HG03354 (cell line): Measurements from ENCODE around the gene CA5A.
A peak's percentile ranks its signal among the peaks of the same experiment; 100 is the strongest.
"Not testable (repeated sequence)": the region's sequence is repeated elsewhere in the genome, so short reads cannot be mapped to it uniquely, and the experiment has no call there.

ENCODE experiments used
- ATAC-seq: cut with Tn5 transposase; IDR thresholded peaks from one replicate; pipeline ENCODE4 v1.9.1; 2021; ENCODE audit warnings: mild to moderate bottlenecking; ENCODE audit not compliant: unreplicated experiment, poor library complexity, severe bottlenecking

The CA5A gene

DNA sequence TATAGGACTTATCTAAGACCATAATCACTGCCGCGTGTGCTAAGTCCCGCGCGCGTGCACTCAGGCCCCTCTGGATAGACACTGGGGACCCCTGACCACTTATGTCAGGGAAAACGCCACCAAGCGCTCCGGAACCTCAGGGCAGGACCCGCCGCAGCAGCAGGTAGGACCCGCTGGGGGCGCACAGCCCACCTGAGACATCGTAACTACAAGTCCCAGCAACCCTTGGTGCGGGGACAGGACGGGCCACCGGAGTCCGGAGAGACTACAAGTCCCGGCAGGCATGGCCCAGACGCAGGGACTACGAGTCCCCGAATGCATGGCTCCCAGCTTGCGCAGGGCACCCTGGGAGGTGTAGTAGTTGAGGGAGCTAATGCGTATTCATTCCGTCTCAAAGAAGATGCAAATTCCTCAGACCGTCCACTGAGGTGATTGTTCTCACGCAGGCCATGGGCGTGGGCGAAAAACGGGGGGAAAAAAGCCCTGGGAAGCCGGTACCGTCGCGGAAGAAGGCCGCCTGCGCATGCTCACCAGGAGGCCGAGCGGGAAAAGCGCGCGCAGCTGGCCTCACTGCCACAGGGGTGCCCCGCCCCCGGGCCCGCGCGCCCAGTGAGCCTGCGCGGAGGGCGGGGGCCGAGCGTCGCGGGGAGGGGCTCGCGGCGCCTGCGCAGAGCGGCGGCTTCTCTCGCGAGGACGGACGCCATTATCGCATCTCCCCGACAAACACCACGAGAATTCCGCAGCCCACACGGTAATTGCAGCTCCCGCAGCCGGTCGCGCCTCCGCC, 14.6 kb upstream of the CA5A start, which contains the start of gene BANP:
TSS of gene BANP (plus strand) at position 670 of the 787 bp plus-strand sequence. CDS start 23,682 bp downstream, outside the sequence.
- peak; percentile 85 for ATAC-seq

DNA sequence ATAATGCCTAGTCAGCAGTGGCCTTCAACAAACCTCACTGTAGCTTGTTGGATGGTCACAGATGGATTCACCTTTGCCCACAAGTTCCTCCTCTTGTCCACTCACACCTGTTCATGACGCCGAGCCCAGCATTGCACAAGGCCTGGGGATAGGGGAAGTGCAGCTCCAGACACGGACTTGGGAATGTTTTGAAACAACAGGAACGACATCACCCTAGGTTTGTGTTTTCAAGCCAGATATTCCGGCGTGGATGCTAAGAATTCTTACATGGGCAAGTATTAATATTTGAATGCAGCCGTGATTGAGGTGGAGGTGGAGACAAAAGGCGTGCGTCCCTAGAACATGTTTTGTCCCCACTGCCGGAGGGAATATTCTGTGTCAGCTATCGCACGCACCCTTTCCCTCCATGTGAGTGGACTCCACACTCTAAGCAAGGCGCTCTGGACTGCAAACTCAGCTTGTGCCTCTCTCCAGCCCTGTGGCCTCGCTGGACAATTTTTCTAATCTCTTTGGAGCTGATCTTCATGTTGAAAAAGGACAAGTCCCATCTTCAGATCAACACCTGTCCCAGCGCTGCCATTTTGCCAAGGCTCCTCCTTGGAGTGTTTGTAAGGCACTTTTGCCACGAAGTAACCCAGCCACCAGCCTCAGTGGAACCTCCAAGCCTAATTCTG, 12.9 kb upstream of the CA5A start:
- ATAC-seq: no peak

DNA sequence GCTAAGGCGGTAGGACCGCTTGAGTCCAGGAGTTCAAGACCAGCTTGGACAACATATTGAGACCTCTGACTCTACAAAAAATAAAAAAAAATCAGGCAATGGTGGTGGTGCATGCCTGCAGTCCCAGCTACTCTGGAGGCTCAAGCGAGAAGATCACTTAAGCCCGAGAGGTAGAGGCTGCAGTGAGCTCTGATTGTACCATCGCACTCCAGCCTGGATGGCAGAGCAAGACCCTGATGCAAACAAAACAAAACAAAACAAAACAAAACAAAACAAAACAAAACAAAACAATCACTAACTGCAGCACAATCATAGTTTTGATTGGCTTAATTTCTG, 12.4 kb upstream of the CA5A start:
- ATAC-seq: no peak

DNA sequence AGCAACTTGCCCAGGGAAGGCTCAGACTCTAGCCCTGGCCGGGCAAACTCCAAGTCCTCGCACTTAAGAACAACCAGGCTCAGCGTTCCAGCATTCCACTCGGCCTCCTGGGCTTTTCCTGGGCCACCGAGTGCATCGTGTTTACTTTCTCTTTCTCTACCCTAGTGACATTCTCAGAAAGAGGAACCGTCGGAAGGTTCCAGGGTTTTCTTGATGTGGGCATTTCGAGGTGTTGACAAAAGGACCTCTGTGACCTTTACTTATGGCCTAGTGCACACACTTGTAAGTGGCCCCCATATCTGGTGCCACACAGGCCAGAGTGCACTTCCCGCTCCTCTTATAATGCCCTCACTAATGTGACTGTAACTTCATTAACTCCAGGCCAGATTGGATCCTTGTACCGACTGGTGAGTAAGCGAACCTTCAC, 11.8 kb upstream of the CA5A start:
- no peak for ATAC-seq

DNA sequence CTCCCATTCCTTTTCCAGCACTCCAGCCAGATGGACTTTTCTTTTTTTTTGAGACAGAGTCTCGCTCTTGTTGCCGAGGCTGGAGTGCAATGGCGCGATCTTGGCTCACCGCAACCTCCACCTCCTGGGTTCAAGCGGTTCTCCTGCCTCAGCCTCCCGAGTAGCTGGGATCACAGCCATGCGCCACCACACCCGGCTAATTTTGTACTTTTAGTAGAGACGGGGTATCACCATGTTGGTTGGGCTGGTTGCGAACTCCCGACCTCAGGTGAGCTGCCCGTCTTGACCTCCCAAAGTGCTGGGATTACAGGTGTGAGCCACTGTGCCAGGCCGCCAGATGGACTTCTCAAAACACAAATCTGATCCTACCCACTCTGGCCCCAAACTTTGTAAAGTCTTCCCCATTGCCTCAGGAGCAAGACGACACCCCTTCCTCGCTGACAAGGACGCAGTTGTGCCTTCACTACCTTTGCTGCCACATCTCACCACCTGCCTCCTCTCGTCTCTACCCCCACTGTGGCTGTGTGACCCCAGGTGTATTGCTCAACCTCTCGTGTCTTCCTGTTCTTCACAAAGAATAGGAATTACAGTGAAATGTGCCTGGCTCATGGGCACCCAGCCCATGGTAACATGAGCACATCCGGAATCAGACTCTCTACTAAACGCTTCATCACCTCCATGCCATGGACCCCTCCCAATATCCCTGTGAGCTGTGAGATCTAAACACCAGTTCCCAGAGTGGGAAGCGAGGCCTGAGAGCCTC, 11.2 kb upstream of the CA5A start:
- ATAC-seq: no peak

DNA sequence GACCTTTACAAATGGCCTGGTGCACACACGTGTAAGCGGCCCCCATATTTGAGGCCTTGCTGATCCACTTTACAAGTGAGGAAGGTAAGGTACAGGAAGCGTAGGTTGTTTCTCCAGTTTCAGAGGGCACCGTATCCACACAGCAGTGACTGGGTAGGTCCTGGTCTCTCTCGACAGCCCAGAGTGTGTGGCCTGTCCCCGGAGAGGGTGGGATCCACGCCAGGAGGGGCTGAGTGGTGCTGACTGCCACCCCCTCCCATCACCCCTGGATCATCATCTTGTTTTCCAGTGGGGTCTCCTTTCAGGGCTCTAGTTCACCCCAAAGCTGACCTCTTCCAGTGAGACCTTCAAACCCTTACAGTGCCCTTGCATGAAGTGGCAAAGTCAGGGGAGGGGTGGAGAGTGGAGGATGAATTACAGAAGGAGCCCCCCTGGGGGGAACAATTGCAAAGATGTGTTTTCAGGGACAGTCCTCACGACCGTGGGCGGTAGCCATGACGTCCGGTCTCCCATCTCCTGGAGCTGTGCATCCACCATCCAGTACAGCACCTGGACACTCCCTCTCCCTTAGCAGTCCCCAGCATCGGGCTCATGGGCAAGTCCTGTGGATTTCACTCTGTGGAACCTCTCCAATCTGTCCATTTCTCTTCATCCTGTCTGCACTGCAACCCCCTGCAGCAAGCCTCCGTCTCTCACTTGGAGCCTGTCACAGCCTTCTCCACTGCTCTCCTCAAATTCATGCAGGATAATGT, 10.4 kb upstream of the CA5A start:
- ATAC-seq: no peak

DNA sequence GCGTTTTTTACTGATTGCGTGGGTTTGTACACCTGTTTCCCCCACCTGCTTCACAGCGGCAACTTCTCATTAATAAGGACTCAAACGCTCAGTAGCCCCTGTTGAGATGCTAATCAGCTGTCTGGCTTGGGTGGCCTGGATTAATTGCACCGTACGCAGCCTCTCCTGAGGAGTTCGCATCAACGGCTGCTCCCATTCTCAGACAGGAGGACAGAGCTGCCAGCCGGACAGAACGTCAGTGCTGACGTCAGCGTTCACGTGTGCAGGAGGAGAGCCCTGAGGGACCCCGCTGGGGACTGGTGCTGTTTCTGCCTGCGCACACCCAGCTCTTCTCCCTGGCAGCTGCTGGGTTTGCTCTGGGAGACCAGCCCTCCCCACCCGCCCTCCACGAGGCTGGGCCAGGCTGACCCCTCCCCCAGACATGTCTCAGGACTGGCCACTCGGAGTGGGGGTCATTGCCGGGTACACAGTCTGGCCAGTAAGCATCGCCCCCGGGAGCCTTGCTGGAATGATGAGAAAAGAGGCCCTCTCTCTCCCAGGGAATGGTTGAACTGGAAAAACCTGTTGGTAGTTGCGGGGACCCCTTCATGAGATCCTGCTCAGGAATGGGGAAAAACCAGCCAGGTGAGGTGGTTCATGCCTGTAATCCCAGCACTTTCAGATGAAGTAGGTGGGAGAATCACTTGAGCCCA, 9.2 kb upstream of the CA5A start:
- ATAC-seq: no peak

DNA sequence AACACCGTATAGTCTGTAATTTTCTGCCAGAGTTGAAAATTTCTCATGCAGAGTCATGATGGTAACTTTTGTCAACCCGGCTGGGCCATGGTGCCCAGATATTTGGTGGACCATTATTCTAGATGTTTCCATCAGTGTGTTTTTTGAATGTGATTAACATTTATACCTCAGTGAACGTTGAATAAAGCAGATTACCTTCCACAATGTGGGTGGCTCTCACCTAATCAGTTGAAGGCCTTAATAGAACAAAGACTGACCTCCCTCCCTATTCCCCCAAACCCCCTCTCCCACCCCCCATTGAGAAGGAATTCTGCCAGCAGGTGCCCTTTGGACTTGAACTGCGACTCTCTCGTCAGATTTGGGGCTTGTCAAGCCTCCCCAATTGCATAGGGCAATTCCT, 6.4 kb upstream of the CA5A start:
- no peak for ATAC-seq

DNA sequence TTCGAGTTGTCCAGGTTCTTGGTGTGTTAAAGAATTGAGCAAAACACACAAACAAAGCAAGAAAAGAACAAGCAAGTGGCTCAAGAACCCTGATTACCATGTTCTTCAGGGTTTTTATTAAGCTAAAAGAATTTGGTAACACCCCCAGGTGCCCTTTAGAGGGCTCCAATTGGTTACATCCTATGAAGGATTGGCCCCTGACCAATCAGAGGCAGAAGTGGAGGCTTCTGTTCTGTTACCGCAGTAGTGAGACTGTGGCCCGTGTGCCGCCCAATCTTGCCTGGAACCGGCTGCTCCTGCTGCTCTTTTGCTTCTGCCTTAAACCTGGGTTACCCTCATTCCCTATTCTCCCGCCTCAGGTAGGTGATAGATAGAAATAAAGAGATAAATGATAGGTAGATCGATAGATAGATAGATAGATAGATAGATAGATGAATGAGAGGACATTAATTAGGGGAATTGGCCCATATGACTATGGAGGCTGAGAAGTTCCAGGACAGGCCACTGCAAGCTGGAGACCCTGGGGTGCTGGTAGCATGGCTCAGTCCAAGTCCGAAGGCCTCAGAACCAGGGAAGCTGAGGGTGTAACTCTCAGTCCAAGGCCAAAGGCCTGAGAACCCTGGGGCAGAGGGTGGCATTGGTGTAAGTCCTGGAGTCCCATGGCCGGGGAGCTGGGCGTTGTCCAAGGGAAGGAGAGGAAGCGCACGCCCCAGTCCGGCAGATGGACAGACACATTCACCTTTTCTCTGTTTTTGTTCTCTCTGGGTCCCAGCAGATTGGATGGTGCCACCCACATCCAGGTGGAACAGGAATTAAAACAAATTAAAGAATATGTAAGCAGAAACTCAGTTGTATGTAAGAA, 3.5 kb upstream of the CA5A start:
- ATAC-seq: no peak

DNA sequence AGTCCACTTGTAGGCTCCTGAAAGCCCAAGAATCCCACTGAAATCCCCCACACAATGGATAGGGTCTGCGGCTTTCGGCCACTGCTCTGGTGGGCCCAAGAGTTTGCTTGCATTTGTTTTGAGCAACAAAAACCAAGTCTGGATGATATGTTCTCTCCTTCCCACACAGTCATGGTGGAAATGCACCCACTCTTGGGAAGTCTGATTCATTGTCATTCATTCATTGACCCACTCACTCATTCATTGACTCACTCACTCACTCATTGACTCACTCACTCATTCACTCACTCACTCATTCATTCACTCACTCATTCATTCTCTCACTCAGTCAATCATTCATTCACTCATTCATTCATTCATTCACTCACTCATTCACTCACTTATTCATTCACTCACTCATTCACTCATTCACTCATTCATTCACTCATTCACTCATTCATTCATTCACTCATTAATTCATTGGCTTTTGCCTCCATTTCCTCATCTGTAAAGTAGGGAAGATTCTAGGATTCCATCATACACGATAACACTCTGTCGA, 2.2 kb upstream of the CA5A start:
- no peak for ATAC-seq

DNA sequence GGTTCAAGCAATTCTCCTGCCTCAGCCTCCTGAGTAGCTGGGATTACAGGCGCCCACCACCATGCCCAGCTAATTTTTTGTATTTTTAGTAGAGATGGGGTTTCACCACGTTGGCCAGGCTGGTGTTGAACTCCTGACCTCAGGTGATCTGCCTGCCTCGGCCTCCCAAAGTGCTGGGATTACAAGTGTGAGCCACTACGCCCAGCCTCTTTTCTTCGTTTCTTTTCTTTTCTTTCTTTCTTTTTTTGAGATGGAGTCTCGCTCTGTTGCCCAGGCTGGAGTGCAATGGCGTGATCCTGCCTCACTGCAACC, 858 bp upstream of the CA5A start:
- not testable (repeated sequence) for ATAC-seq

DNA sequence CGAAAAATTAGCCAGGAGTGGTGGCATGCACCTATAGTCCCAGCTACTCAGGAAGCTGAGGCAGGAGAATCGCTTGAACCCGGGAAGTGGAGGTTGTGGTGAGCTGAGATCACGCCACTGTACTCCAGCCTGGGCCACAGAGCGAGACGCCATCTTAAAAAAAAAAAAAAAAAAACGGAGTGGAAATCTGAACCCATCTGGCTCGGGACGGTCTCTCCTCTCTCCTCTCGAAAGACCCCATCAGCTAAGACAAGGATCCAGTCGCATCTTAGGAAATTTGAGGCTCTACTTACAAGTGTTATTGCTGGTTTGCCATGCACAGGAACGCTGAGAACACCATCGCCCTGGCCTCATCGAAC, 334 bp downstream of the CA5A start:
- not testable (repeated sequence) for ATAC-seq

DNA sequence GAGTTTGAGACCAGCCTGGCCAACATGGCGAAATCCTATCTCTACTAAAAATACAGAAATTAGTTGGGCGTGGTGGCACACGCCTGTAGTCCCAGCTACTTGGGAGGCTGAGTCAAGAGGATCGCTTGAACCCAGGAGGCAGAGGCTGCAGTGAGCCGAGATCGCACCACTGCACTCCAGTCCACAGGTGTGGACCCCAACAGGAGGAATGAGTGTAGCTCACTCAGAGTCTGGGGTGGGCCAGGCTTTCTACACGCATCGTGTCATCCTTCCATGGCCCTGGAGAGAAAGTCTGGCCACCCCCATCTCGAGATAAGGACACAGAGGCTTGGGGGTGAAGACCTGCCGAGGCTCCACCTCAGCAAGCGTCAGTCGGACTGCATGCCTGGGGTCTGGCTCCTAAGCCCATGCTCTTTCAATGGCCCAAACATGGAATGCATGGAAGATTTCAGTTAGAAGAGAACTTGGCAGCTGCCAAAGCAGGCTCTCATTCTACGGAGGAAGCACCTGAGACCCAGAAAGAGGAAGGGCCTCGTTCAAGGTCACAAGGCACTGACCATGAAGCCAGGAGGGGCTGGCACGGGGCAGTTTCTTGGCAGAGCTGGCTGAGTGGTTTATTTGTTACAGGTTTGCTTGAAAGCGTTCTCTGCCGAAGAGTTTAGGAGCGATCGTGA, 1.4 kb downstream of the CA5A start:
- not testable (repeated sequence) for ATAC-seq

DNA sequence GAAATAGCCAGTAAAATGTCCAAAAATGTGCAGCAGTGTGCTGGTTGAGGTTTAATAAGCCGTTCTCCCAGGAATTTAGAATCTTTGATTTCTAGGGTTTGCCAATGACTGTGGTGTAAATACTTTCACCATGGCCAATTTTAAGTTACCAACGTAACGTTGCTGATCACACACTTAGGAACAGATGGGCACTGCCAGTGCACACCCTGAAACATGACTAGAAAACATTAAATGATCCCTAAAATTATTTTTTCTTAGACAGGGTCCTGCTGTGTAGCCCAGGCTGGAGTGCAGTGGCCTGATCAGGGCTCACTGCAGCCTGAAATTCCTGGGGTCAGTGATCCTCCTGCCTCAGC, 3.2 kb downstream of the CA5A start:
- no peak for ATAC-seq

DNA sequence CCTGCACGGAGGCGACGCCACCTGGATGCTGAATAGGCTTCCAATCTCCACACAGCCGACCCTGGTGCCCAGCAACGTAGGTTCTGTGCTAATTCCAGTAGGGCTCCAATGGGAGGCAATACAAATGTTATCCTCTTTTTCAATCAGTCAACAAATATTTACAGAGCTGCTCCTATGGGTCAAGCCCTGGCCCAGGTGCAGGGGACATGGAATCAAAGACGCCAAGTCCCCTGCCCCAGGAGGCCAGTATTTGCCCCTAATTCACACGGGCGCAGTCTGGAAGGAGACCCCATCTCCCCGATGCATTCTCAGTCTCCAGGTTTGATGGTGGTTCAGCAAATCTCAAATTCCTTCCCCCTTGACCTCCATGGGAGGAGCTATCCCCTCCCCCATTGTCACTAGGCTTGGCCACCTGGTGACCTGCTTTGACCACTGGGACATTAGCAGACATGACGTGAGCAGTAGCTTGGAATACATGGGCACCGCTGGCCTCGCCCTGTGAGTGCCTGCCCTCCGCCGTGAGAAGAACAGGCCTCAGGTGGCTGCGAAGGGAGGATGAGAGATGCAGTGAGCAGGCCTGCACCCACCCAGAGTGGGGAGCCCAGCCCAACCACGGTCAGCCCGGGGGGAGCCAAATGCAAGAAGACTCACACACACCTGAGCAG, 3.7 kb downstream of the CA5A start:
- not testable (repeated sequence) for ATAC-seq

DNA sequence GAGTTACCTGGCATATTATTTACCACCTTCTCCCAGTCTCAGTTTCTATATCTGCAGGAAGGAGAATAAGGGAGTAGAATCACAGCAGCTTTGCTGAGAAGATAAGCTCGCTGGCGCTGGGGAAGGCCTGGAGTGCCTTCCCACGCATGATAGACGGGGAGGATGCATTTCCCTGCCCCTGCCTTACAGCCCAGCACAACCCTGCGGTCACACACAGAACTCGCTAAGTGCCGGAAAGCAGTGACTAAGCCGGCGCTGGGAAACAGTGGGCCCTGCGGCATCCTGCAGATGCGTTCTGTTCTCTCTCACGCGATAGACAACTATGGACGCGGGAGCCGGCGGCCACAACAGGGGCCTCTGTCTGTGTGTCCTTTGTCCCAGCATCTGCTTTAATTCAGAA, 4.8 kb downstream of the CA5A start:
- ATAC-seq: no peak

DNA sequence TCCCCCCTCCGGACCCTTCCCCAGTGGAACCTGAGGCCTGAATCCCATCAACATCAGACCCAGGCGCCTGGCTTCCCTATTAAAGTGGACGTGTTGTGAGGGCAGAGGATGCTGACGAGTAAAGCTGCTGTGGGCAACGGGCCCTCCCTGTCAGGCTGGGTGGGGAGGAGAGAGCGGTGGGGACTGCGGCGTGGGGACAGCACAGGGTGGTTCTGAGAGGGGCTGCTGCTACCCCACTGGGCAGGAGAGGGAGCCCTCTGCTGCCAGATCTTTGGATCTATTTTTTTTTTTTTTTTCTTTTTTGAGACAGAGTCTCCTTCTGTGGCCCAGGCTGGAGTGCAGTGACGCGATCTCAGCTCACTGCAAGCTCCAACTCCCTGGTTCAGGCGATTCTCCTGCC, 5.9 kb downstream of the CA5A start:
- no peak for ATAC-seq

DNA sequence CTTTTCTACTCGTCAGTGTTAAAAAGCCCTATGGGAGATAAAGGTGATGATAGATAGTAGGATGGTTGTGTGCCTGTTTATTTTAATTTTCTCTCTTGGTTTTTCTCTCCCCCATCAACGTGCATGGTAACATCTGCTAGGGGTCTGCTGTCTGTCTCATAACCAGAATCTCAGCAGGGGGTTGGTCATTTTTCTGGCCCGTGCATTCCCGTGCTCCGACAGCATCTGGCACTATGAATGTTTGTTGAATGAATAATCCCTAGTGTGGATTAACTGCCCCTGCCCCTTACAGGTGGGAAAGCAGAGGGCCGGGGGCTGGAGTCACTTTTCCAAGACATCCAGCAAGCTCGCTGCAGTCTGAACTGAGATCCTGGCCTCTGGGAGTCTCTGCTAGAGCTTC, 6.3 kb downstream of the CA5A start:
- no peak for ATAC-seq
